Stimulated activated CD4-positive, alpha-beta T cell treated with anti-CD3 and anti-CD28 coated beads, Interleukin-15, amount 100 ng/mL, for 24 hours (primary cell): Measurements from ENCODE around the gene WBP1L.
"Not testable (repeated sequence)": the region's sequence is repeated elsewhere in the genome, so short reads cannot be mapped to it uniquely, and the experiment has no call there.

Experiments
- DNase-seq: peaks from one replicate; pipeline ENCODE4 v3.0.0-alpha.2; 2020

WBP1L gene

GRCh38 chr10:102844190-102844776 is 100.5 kb downstream of the WBP1L start:
- not testable (repeated sequence) for DNase-seq

DNA sequence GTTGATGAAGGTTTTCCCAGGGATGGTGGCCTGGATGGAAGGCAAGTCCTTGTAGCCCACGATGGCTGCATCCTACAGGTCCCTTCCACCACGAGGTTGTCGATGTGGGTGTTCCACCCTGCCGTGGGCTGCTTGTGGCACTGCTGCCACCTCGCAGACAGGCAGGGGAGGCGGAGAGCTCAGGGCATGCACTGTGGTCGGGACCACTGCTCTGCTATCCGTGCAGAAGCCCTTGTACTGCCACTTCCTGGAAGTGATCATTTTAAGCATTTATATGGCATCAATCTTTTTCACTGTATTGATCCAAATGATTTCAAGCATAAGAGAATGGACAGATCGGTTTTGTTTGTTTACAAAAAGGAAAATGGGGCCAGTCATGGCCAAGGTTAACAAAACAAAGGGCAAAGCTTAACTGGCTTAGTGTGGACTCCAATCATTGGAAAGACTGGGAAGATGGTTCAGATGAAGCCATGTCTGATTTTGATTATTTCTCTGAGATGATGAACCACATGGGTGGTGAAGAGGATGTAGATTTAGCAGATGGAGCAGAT is 101.7 kb downstream of the WBP1L start:
- DNase-seq, result no peak

- no peak for DNase-seq
Observed at GRCh38 chr10:102850025-102850518, 106.3 kb downstream of the WBP1L start.

DNA sequence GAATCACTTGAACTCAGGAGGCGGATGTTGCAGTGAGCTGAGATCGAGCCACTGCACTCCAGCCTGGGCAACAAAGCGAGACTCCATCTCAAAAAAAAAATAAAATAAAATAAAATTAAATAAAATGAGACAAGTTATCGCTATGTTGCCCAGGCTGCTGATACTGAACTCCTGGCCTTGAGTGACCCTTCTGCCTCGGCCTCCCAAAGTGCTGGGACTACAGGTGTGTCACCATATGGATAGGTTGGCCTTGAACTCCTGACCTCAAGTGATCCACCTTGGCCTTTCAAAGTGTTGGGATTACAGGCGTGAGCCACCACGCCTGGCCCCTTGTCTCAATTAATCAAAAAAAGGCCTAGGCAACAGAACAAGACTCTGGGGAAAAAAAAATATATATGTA is 109.5 kb downstream of the WBP1L start:
- not testable (repeated sequence) for DNase-seq

GRCh38 chr10:102855731-102856436 is 112.1 kb downstream of the WBP1L start:
- not testable (repeated sequence) for DNase-seq

DNA sequence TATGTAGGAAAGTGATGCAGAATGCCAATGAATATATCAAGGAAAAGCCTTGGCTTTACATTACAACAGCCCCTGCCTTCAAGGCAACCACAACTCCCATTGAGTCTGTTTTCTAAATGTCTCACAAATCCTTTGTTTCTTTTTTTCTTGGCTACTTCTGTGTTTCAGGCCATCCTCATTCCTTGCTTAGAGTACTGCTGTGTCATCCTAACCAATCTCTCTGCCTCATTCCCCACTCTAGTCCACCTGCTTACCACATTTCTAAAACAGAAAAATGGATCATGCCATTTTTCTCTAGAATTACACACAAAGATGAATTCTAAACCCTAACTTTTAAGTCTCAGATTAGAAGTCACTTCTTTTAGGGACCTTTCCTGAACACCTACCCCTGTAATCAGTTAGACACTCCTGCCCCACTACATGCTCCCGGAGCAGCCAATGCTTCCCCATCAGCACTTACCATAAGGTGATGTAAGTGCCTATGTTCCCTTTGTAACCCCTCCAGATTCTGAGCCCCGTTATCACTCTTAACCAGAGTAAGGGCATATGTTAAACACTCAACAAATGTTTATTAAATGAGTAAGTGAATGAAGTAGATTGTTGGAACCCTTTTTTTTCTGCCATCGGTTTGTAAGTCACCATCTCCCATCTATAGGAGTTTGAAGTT is 113.1 kb downstream of the WBP1L start:
- DNase-seq, result no peak

GRCh38 chr10:102859911-102860310 is 116.2 kb downstream of the WBP1L start:
- no peak for DNase-seq

DNA sequence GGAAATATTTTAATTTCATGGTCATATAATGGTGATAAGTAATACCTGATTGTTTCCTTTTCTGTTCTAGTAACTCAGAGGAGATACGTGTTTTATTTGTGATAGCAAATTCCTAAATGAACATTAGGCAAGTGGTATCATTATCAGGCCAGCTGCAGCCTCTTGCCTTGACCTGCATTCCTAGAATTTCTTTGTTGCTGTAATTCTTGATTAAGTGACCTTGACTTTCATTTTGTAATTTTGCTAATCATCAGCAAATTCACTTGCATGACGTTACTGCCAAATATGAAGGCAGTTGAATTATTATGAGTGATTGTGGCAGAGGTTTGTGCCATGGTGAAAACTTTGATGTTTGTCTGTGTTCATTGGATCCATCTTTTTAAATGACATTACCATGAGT is 119.9 kb downstream of the WBP1L start:
- no peak for DNase-seq

DNA sequence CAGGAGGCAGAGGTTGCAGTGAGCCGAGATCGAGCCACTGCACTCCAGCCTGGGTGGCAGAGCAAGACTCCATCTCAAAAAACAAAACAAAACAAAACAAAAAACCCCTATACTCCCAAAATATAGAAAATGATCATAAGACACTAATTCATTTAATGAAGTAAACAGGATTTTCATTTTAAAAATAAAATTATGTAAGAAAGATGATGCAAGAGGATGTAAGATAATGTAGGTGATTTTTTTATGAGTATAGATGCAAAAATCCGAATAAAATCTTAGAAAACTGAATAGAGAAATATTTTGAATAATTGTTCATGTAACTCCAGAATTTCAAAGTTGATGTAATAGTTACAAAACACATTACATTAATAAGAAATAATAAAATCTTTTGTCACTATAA is 121.9 kb downstream of the WBP1L start:
- DNase-seq, result no peak
